ENCODE data around the gene CST3.
"Not testable (repeated sequence)": the region's sequence is repeated elsewhere in the genome, so short reads cannot be mapped to it uniquely, and the experiment has no call there.

The CST3 gene

DNA sequence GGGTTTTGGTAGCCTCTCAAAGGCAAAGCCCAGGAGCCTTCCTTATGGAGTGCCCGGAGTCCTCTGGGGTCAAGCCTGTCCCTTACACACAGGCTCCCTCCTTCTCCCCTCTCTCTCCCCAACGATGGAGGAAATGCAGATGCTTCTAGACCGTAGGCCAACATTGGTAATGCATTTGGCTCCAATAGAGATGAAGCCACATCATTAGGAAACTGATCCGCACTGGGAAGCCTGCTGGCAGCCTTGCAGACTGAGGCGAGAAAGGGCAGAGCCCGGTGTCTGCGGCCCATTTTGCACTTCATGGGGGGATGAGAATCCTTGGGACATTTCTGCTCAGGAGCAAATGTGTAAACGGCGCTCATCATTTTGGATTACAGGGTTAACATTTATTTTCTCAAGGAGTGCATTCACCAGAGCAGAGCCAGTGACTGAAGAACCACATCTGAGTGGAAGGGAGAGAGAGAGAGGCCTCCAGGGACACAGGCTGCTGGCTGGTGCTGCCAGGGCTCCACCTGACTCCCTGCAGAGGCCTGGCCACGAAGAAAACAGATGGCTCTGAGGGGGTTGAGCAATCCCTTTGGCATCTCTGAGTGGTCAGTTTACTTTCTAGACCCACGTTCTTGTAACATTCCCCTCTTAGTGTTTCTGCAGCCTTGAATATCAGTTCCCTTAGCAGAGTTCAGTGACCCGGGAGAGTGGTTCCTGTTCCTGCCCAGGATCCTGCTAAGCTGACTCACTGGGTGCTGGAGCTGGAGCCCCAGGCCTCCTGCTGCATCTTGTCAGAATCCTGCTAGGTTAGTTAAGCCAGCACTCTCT is 4.4 kb upstream of the CST3 start:
- DNase-seq = no peak

- no peak for DNase-seq
These were observed 3.2 kb upstream of the CST3 start for GRCh38 chr20:23640671-23641667.

DNA sequence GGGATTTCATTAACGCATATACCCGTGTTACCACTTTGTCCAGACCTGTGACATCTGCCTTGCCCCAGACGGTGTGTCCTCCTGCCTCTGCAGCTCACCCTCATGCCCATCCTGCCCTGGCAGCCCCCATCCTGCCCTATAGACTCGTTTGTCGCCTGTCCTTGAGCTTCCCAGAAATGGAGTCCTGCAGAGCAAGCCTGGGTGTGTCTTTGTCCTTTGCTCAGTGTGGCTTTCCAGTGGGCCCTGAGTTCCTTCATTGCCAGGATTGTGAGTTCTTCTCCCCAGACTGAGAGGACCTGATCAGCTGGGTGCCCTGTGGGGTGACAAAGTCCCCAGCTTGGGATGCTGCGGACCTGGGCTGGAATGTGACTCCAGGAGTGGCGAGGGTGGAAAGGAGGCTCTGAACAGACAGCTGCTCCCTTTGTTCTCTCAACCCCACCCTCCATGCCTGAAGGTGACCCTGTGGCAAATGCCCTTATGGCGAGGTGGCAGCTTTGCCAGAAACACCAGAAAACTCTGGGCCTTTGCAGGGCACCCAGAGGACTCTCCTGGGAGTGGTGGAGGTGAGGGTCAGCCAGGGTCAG is 2.4 kb upstream of the CST3 start:
- DNase-seq = no peak

- DNase-seq = no peak
These were observed 1.8 kb upstream of the CST3 start for GRCh38 chr20:23639490-23639958.

DNA sequence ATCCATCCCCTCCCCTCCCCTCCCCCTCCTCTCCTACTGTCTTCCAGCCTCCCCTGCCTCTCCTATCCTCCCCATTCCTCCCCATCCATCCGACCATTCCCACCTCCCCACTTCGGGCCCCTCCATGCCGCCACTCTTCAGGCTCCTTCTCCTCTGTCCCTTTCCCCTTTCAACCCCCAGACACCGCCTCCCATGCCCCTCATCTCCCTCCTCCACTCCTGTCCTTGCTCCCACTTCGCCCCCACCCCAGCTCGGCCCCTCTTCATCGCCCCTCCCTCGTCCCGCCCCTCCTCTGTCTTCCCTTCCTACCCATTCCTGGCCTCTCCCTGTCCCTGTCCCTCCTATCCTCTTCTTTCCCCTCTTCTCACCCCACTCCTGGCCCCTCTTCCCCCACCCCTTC is 554 bp upstream of the CST3 start:
- no peak for DNase-seq

DNA sequence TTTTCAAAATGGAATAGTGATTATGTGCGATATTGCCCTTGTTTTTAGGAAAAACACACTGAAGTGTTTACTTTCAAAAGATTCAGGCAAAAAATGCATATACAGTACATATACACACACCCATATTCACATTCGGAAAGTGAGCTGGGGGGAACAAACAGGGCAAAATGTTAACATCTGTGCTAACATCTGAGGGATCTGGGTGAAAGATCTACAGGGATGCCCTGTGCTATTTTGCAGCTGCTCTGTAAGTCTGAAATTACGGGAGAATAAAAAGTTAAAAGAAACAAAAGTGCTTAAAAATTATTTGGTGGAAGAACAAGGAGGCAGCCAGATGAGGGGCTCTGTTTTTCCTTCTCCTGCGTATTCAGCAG is 860 bp downstream of the CST3 start:
- no peak for DNase-seq

- no peak for DNase-seq
These were observed 1.4 kb downstream of the CST3 start for GRCh38 chr20:23636182-23636907.

DNA sequence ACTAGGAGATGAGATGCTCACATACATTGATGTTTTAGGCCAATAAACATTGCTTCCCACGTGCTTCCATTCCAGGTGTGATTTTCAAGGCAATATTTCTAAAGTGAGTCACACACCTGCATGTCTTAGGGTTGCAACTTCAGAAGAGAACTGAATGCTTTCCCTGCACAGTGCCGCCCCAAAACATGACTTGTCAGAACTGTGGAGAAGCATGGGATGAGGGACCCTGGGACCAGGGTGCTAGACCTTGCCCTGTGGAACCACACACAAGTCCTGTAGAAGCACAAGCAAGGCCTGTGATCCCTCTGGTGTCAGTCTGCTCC is 2.0 kb downstream of the CST3 start:
- DNase-seq = not testable (repeated sequence)

DNA sequence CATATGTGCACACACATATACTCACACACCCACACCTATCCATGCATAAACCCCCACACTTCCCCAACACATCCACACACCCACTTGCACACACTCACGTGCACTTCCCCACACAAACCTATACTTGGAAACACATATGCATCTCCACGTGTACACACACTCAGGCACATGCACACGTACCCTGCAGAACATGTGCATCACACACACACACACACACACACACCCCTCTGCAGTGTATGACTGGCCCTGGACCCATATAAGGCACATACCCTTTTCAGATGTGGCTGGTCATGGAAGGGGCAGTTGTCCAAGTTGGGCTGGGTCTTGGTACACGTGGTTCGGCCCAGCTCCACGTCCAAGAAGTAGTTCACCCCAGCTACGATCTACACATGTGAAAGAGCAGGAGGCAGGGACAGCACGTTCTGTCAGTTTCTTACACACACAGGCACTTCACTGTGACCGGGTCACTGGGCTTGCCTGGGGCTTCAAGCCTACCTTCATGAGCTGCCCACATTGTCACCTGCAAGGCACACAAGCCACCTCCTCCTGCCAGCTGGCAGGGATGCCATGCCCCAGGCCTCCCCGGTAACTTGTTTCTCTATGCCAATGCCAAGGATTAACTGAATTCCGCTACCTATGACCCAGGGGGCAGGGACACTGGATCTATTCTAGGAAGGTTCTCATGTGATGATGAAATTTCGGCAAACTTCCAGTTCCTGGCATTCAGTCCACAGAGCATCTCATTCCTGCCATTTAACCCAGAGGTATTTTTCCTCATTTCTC is 2.6 kb downstream of the CST3 start:
- DNase-seq = no peak

DNA sequence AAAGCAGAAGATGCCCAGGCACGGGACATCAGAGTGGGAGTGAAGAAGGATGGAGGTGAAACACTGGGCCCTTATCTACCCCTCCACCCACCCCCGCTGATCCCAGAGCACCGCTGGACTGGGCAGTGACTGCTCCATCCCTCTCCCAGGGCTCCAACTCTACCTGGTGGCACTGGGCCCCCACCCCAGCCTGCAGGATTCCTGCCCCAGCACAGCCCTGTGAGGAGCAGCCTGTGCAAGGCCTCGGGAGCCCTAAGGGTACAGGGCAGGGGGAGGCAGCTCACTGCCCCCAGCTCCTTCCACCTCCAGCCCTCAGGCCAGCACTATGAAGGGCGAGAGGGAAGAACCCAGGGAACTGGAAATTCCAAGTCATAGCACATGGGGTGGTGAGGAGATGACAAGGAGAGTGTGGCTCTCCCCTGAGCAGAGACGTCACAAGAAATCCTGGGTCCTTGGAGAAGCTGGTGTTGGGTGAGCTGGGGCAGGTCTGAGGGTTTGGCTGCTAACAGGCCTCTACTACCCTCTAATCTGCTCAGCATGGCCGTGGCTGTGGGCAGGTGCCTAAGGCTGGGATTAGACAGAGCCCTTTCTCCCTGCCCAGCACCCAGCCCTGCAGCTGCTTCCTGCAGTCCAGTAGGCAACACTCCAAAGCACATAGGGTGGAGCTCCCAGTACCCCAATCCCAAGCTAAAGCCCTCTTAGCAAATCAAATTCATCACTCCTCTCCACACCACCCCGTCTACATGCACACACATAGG is 3.5 kb downstream of the CST3 start:
- no peak for DNase-seq

DNA sequence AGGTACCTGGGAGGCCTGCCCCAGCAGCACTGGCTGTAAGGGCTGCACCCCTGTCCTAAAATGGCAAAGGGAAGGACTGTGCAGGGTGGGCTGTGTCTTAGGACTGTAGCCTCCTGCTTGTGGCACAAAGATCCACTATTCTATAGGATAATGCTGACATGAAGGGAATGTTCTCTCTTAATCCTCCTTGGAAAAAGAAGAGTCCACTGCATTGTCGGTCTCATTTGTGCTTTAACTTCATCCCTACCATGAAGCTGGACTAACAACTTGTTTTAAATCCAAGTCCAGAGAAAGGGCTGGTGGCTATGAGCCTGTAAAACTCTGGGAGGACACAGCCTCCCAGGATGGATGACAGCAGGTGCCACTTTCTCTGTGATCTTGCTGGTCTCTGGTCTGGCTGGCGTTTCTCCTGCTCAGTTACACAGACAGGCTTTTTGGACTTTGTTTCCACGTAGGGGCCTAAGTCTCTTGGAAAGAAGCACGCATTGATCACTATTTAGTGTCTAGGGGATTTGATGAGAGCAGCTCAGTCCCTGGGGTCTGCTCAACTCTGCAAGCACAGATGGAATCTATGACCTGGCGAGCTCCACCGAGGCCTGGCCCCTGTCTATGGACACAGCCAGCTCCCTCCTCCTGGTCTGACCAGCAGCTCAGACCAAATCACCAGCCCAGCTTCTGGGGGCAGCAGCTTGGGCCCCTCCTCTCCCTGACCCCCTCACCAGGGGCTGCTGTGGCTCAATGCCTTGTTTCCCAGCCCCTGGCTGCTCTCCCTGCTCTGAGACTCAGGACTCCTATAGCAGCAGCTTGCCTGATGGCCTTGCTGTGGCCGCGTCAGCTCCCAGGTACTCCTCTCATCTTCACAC is 4.8 kb downstream of the CST3 start:
- no peak for DNase-seq

DNA sequence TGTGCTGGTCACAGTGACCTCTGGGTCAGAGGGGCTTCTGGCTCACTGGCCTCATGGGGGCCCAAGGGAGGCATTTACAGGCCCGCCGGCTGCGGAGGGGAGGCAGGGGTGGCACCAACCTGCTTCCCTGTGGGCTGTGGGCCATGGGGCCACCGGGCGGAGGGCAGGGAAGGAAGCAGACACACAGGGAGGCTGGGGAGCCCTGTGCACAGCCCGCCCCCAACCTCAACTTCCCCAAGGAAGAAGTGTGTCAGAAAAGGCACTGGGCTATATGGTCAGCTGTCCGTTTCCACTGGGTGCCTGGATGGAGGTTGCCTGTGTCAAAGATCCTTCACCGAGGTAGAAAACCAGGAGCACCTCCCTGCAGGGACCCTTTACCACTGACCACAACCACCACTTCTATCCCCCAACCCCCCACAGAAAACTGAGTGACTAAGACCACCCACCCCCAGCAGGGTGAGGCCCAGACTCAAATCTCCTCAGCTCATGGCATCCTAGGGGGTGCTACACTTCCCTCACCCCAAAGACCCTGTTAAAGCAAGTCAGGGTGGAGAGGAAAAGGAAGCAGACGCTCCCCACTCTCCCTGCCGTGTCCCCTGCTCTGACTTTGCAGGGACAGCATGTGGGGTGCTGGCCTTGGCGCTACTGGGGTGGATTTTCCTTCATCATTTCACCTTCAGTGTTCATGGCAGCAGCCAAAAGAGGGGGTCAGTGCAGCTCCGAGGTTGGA is 5.6 kb downstream of the CST3 start:
- DNase-seq = no peak

DNA sequence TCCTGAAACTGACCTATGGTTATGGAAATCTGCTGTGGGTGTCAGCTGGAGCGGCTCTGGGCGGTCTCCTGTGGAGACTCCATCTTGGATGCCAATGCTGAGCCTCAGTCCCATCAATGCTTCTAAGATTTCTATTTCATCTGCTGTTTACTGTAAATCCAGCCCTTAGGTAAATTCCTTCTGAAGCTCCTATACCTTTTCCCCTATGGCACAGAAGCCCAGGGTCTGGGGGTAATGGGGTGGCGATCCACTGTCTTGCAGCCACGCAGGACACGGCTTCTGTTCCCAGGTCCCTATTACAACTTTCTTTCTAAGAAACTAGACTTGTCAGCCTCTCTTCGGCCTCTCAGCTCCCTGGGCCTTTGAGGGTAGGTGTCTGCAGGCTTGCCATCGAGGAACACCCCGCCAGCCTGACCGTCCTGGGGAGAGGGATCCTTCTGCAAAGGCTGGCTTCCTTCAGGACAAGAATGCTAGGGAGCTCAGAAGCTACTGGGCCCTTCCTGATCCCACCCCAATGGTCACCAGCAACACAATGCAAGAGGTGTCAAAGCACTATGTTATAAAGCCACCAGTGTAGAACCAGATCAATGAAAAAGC is 6.4 kb downstream of the CST3 start:
- DNase-seq = no peak

DNA sequence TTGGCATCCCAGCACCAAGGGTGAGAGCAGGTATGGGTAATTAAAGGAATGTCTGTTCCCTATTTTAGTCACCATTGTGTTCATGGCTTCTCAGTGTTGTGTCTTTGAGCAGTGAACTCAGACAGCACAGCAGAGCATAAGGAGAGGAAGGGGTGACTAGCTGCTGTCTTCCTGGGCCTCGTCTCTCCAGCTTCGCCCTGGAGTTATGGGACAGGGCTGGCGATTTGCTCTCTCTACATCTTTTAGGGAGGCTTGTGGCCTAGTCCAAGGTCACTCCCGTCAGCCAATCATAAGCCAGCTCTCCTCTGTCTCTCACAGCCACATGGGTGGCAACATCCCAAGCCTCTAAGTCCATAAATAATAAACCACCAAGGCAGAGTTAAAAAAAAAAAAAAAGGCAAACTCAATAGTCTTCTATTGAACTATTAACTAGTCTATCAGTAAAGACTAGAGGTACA is 7.3 kb downstream of the CST3 start:
- no peak for DNase-seq

DNA sequence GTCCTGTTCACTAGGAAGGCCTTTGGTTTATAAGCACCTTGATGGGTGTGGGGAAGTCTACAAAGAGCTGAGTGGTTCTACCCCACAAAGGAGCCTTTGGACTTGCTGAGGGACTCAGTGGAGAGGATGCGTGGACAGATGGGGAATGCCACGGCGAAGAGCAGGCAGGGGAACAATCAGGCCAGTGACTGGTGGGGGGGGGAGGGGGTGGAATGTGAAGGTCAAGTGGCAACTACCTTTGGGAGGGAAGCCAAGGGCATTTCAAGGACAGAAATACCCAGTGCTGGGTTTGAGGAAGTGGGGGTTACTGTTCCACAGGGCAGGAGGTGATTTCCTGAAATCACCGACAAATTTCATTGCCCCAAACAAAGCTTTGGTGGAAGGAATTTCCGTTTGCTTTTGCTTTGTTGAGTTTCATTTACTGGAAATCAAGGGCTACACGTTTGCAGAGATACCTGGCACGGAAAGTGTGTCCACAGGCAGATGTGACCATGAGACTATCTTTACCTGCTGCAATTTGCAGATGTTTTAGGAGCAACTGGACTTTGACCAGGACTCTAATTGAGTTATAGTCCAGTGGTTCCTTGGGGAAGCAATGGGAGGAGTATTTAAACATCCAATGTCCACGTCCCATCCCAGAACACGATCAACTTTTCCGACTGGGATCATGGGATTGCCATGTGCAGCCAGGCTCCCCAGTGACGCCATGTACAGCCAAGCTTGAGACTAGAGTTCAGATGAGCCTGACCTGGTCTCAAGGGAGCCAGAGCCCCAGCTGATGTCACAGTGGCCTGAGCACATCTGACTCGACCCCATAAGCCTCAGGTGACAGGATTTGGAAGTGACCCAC is 8.0 kb downstream of the CST3 start:
- DNase-seq = no peak

DNA sequence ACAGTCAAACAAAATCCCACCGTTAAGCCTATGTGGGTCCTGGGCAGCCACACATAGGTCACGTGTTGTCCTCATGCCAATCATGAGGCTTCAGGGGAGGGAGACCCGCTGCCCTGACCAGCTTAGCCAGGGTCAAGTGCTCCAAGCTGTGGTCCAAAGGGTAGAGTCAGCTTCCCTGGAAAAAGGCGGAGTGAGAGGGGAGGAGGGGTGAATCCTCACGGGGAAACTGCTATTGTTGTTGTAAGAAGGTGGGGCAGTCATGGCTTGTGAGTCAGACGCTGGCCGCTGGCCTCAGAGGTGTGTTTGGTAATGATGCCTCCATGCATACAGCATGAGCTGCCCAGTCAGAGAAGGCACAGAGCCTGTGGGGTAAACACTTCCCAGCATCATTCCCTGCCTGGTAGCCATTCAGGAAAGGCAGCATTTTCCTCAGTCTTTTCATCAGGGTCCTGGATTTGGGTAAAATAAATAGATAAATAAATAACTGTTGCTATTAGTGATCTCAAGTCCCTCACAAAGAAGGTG is 8.7 kb downstream of the CST3 start:
- DNase-seq = no peak

DNA sequence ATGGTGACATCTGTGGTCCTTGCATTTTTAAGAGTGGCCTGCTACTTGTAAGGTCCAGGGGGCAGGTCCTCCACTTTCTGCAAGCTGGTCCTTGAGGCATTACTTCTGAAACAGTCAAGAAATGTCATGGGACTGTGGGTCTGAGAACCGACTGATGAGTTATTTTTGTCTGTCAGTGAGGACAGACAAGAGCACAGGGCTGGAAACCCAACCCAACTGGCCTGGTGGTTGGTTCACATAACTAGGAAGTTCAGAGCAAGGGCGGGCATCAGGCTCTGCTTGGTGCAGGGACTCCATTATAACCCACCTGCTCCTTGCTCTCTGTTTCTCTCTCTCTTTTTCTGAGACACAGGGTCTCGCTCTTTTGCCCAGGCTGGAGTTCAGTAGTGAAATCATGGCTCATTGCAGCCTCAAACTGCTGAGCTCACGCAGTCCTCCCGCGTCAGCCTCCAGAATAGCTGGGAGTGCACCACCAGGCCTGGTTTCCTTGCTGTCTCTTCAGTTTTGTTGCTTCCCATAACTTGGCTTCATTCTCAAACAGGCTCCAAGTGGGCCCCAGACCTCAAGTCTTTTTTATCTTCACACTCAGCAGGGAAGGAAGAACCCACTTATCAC is 9.2 kb downstream of the CST3 start:
- no peak for DNase-seq

Data from activated gamma-delta T cell treated with Interleukin-2 at 50 U/mL for 16 hours (primary cell).